ENCODE results near the gene SLC50A1.

The SLC50A1 gene

DNA sequence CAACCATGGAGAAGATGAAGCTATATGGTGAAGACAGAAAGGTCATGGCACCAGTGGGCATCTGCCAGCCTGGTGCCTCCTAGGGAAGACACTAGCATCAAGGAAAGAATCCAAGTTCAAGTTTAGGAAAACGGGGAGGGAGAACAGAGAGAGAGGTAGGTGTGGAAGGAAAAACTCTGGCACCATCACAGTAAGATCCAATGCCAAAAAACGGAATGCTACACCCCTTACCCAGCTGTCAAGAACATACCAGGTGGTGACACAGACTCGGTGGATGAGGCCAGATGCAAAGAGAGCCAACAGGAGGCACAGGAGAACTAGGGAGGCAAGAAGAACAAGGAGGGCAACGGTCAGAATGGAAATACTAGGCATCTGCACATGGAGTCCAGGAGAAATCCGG, 33.9 kb downstream of the SLC50A1 start:
- peaks cover 5% of the 10 kb centered on the region for H3K36me3 ChIP-seq (ENCODE audit: control insufficient read depth, insufficient read depth, low read length)
- H3K4me3 ChIP-seq (replicated peaks; ENCODE audit: low read depth, low read length): no peak overlapping the region
- TF ChIP-seq, protein P1, sequence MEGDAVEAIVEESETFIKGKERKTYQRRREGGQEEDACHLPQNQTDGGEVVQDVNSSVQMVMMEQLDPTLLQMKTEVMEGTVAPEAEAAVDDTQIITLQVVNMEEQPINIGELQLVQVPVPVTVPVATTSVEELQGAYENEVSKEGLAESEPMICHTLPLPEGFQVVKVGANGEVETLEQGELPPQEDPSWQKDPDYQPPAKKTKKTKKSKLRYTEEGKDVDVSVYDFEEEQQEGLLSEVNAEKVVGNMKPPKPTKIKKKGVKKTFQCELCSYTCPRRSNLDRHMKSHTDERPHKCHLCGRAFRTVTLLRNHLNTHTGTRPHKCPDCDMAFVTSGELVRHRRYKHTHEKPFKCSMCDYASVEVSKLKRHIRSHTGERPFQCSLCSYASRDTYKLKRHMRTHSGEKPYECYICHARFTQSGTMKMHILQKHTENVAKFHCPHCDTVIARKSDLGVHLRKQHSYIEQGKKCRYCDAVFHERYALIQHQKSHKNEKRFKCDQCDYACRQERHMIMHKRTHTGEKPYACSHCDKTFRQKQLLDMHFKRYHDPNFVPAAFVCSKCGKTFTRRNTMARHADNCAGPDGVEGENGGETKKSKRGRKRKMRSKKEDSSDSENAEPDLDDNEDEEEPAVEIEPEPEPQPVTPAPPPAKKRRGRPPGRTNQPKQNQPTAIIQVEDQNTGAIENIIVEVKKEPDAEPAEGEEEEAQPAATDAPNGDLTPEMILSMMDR (IDR thresholded peaks at IDR 0.05; ENCODE audit: insufficient read depth, low read length, poor library complexity, severe bottlenecking): no peak
- no peak for DNase-seq (ENCODE audit: extremely low read depth, insufficient read length)
- H3K27me3 ChIP-seq (replicated peaks; ENCODE audit: control insufficient read depth, insufficient read depth, low read length): no peaks in the 10 kb centered on the region

DNA sequence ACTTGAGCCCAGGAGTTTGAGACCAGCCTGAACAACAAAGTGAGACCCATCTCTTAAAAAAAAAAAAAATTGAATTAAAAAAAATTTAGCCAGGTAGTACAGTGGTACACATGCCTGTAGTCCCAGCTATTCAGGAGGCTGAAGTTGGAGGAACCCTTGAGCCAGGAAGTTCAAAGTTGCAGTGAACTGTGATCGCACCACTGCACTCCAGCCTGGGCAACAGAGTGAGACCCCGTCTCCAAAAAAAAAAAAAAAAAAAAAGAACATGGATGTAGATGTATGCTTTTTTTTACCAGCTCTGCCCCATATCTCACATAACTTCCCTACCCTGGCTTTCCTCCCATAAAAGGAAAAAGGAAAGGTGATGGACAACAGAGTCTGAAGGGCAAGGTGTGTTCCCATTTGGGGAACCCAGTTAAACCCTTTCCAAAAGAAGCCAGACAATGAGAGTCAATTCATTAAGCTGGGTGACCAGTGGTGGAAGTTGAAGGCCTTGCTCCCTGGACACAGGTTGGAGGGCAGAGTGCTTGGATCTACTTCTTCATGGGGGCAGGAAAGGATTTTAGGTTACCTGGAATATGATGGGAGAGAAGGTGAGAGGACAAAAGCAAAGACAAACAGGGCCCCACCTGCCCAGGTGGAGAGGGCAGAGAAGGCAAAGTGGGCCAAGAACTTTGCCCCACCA, 34.6 kb downstream of the SLC50A1 start:
- no peak for DNase-seq (ENCODE audit: extremely low read depth, insufficient read length)
- no peak overlapping the region for H3K4me3 ChIP-seq (replicated peaks; ENCODE audit: low read depth, low read length)
- TF ChIP-seq, protein P1 (IDR thresholded peaks at IDR 0.05; ENCODE audit: insufficient read depth, low read length, poor library complexity, severe bottlenecking): no peak

DNA sequence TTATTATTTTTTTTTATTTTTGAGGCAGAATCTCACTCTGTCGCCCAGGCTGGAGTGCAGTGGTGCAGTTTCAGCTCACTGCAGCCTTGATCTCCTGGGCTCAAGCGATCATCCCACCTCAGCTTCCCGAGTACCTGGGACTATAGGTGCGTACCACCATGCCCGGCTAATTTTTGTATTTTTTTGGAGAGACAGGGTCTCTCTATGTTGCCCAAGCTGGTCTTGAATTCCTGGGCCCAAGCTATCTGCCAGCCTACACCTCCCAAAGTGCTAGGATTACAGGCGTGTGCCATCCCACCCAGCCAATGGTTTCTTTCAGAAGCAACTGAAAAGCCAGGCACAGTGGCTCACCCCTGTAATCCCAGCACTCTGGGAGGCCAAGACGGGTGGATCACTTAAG, 35.2 kb downstream of the SLC50A1 start:
- peaks cover 5% of the 10 kb centered on the region for H3K36me3 ChIP-seq (ENCODE audit: control insufficient read depth, insufficient read depth, low read length)
- TF ChIP-seq, protein P1 (IDR thresholded peaks at IDR 0.05; ENCODE audit: insufficient read depth, low read length, poor library complexity, severe bottlenecking): no peak
- DNase-seq (ENCODE audit: extremely low read depth, insufficient read length): no peak
- H3K4me3 ChIP-seq (replicated peaks; ENCODE audit: low read depth, low read length): no peak overlapping the region
- no peaks in the 10 kb centered on the region for H3K27me3 ChIP-seq (replicated peaks; ENCODE audit: control insufficient read depth, insufficient read depth, low read length)

More for the DNA sequence above, 34.6 kb downstream of the SLC50A1 start:
- no peaks in the 10 kb centered on the region for H3K27me3 ChIP-seq (replicated peaks; ENCODE audit: control insufficient read depth, insufficient read depth, low read length)
- H3K36me3 ChIP-seq (ENCODE audit: control insufficient read depth, insufficient read depth, low read length): peaks cover 5% of the 10 kb centered on the region

DNA sequence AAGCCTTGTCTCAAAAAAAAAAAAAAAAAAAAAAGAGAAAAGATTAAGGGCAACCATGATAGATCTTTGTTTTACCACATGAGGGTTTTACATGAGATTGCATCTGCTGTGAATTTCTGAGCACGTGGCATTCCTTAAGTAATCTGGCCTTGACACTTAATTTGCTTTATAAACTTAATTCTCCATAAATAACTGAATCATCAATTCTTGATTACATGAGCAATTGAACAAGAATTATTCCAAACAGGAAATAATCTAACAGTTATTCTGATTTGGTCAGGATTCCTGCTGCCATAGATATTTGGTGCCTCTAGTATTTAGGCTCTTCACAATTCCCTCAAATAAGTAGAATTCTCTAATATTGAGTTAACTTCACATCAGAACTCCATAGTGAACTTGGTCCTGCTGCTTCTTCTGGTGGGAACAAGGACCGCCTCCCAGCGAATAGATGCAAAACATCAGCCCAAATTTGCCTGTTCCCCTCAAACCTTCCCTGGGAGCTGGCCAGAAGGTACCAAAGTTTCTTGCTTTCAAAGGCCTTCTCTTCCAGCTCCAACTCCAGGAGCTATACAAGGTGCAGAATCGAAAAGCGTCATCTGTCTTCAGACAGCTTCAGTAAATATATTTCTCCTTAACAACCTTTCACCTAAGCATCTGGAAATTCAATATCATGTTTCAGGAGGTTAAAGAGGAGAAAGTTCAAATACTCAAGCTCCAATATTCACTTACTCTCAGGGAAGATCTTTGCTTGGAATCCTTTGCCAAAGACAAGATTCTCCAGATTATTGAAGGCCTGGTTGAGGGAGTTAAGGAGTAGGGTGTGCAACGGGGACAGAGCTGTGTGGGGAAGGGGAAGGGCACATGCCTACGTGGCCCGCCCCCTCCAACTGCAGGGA, 36.4 kb downstream of the SLC50A1 start:
- Histone ChIP-seq H3K27me3 (replicated peaks; ENCODE audit: control insufficient read depth, insufficient read depth, low read length) (no peaks in the 10 kb centered on the region), H3K36me3 (ENCODE audit: control insufficient read depth, insufficient read depth, low read length) (peaks cover 5% of the 10 kb centered on the region), H3K4me3 (replicated peaks; ENCODE audit: low read depth, low read length) (peak overlapping the region; percentile 98)
- DNase-seq (ENCODE audit: extremely low read depth, insufficient read length): no peak
- TF ChIP-seq, protein P1 (IDR thresholded peaks at IDR 0.05; ENCODE audit: insufficient read depth, low read length, poor library complexity, severe bottlenecking): no peak

DNA sequence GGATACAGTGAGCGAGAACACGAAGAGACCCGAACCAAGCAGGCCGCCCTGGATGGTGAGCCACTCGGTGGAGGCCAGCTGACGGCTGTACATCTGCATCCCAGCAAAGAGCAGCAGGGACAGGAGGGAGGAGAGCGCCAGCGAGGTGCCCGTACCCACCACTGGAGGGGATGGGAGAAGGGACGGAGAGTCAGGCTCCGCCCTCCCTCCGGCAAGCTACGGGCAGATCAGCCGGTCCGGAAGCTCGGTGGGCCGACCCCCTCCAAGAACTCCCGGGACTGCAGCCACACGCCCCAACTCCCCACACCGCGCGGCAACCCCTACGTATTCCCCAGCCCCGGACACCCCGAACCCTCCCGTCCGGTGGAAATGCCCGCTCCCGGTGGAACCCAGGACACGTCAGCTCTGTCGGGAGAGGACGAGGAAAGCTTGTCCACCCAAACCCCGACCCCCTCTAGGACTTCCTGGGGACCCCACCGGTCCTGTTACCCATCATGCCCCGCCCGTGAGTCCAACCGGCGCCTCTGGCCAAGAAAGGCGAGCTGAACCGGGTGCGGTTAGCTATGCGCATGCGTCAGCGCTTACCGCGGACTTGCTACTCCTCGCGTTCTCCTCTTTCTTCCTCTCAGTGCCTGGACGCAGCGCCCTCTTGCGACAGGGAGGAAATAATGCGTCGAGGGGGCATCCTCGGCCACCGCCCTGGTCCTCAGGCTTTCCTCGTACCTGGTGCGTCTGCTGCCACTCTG, 37.3 kb downstream of the SLC50A1 start, which contains the start of gene KRTCAP2:
TSS of gene KRTCAP2 (minus strand) at position 573 of the 746 bp plus-strand sequence. CDS start at position 493, 80 bp downstream.
- Histone ChIP-seq H3K27me3 (replicated peaks; ENCODE audit: control insufficient read depth, insufficient read depth, low read length) (no peaks in the 10 kb centered on the region), H3K4me3 (replicated peaks; ENCODE audit: low read depth, low read length) (peak within 1 kb of the TSS; percentile 98), H3K36me3 (ENCODE audit: control insufficient read depth, insufficient read depth, low read length) (peaks cover 5% of the 10 kb centered on the region)
- TF ChIP-seq, protein P1 (IDR thresholded peaks at IDR 0.05; ENCODE audit: insufficient read depth, low read length, poor library complexity, severe bottlenecking): peak; percentile 96
- peak; percentile 90 for DNase-seq (ENCODE audit: extremely low read depth, insufficient read length)
